IMR-90 (cell line): ENCODE results near the gene OR12D3. TPM values are rescaled to one million over a fixed set of nuclear protein-coding genes. Genes with fewer than 3 reads are reported as not detected.
A peak's percentile ranks its signal among the peaks of the same experiment; 100 is the strongest.

ENCODE experiments used
- ATAC-seq: fragments of 200-7000 bp; cut with Tn5 transposase; 2 replicates; pipeline ENCODE4 v1.9.1; 2020; ENCODE audit warnings: low read depth, mild to moderate bottlenecking, moderate library complexity
- BruUV-seq: library from RNA; stranded (reverse); fragments of 400-500 nt; replicated peaks from 2 replicates; lab custom pipeline; 2021; lab: Mats Ljungman, UMichigan
- CTCF ChIA-PET: fragments of 300-600 bp; formaldehyde crosslinking; extraction: SDS; loops from one replicate; lab custom pipeline; 2021; ENCODE audit warnings: antibody characterized with exemption; lab: Yijun Ruan, JAX
- POLR2A ChIA-PET: fragments of 300-600 bp; sonication (Branson Sonifier 250); formaldehyde crosslinking; loops from one replicate; lab custom pipeline; 2022; ENCODE audit warnings: antibody characterized with exemption; ENCODE audit not compliant: unreplicated experiment; lab: Charles Lee
- DNase-seq: peaks from one replicate; pipeline ENCODE4 v3.0.0; 2013
- H2AFZ ChIP-seq: replicated peaks from 2 replicates; pipeline ENCODE3; 2013; ENCODE audit warnings: low read length, mild to moderate bottlenecking; ENCODE audit not compliant: poor library complexity
- H2AK5ac ChIP-seq: 2 replicates; pipeline ENCODE4 v1.6.1; 2013; ENCODE audit warnings: low read depth, low read length, inconsistent platforms
- H2AK9ac ChIP-seq: replicated peaks from 2 replicates; pipeline ENCODE3; 2013; ENCODE audit warnings: mild to moderate bottlenecking, low read depth, low read length, moderate library complexity; ENCODE audit not compliant: poor library complexity
- H2BK120ac ChIP-seq: 2 replicates; pipeline ENCODE4 v1.6.1; 2013; ENCODE audit warnings: low read depth, low read length, inconsistent platforms
- H2BK15ac ChIP-seq: 3 replicates; pipeline ENCODE4 v1.6.1; 2013; ENCODE audit warnings: low read depth, low read length, inconsistent platforms
- H2BK20ac ChIP-seq: 2 replicates; pipeline ENCODE4 v1.6.1; 2013; ENCODE audit warnings: low read depth, mild to moderate bottlenecking, inconsistent platforms, low read length, moderate library complexity
- H2BK5ac ChIP-seq: 2 replicates; pipeline ENCODE4 v1.6.1; 2013; ENCODE audit warnings: mild to moderate bottlenecking, low read depth, low read length, inconsistent platforms; ENCODE audit not compliant: poor library complexity, severe bottlenecking
- H3K14ac ChIP-seq: replicated peaks from 2 replicates; pipeline ENCODE4 v1.6.1; 2013; ENCODE audit warnings: low read depth, low read length, inconsistent platforms
- H3K18ac ChIP-seq: 2 replicates; pipeline ENCODE4 v1.6.1; 2013; ENCODE audit warnings: low read depth, low read length, control low read depth
- H3K23ac ChIP-seq: 2 replicates; pipeline ENCODE4 v1.6.1; 2013; ENCODE audit warnings: low read depth, low read length, inconsistent platforms
- H3K27ac ChIP-seq: 2 replicates; pipeline ENCODE4 v1.5.1; 2013; ENCODE audit warnings: mild to moderate bottlenecking, control low read depth, low read length; ENCODE audit not compliant: insufficient read depth
- H3K27me3 ChIP-seq: 2 replicates; pipeline ENCODE4 v1.6.1; 2013; ENCODE audit warnings: low read length; ENCODE audit not compliant: control insufficient read depth, insufficient read depth
- H3K36me3 ChIP-seq: 2 replicates; pipeline ENCODE4 v1.6.1; 2013; ENCODE audit warnings: low read length, mixed read lengths; ENCODE audit not compliant: control insufficient read depth, insufficient read depth
- H3K4ac ChIP-seq: 2 replicates; pipeline ENCODE4 v1.6.1; 2013; ENCODE audit warnings: low read depth, low read length, inconsistent platforms
- H3K4me1 ChIP-seq: 2 replicates; pipeline ENCODE4 v1.6.1; 2013; ENCODE audit warnings: low read length, mixed read lengths; ENCODE audit not compliant: control insufficient read depth, insufficient read depth
- H3K4me2 ChIP-seq: 2 replicates; pipeline ENCODE4 v1.6.1; 2013; ENCODE audit warnings: low read depth, mild to moderate bottlenecking, control low read depth, low read length, moderate library complexity
- H3K4me3 ChIP-seq: 2 replicates; pipeline ENCODE4 v1.5.1; 2013; ENCODE audit warnings: low read depth, mild to moderate bottlenecking, control low read depth, low read length, moderate library complexity; ENCODE audit not compliant: insufficient read depth
- H3K56ac ChIP-seq: 2 replicates; pipeline ENCODE4 v1.6.1; 2013; ENCODE audit warnings: low read length, inconsistent platforms; ENCODE audit not compliant: insufficient read depth; ENCODE audit errors: extremely low read depth
- H3K79me1 ChIP-seq, 2 experiments: 2 replicates each; pipeline ENCODE4 v1.6.1; 2013; ENCODE audit warnings: low read length in 2 of 2, inconsistent platforms in 1 of 2, low read depth in 1 of 2
- H3K9ac ChIP-seq: 2 replicates; pipeline ENCODE4 v1.6.1; 2013; ENCODE audit warnings: low read depth, low read length, control low read depth
- H3K9me1 ChIP-seq: 2 replicates; pipeline ENCODE4 v1.6.1; 2013; ENCODE audit warnings: low read length, inconsistent platforms; ENCODE audit not compliant: insufficient read depth
- H3K9me3 ChIP-seq: 2 replicates; pipeline ENCODE4 v1.6.1; 2013; ENCODE audit warnings: low read length; ENCODE audit not compliant: control insufficient read depth, insufficient read depth
- H4K20me1 ChIP-seq: 2 replicates; pipeline ENCODE4 v1.6.1; 2013; ENCODE audit warnings: low read length, inconsistent platforms; ENCODE audit not compliant: insufficient read depth
- H4K5ac ChIP-seq: 2 replicates; pipeline ENCODE4 v1.6.1; 2013; ENCODE audit warnings: mild to moderate bottlenecking, low read depth, low read length, control low read depth
- H4K8ac ChIP-seq, 2 experiments: 2 replicates each; pipeline ENCODE4 v1.6.1; 2013; ENCODE audit warnings: low read depth in 2 of 2, low read length in 2 of 2, control low read depth in 1 of 2, inconsistent platforms in 1 of 2
- H4K91ac ChIP-seq: 2 replicates; pipeline ENCODE4 v1.6.1; 2013; ENCODE audit warnings: low read depth, low read length, inconsistent platforms; ENCODE audit not compliant: insufficient read depth
- MAFK ChIP-seq: IDR thresholded peaks from 2 replicates; pipeline ENCODE4 v1.6.1; 2012; ENCODE audit warnings: low read depth, low read length, improper control_type of control experiment
- RCOR1 ChIP-seq: IDR thresholded peaks from 2 replicates; pipeline ENCODE4 v1.6.1; 2012; ENCODE audit warnings: mild to moderate bottlenecking, low read length, improper control_type of control experiment; ENCODE audit not compliant: insufficient replicate concordance
- WGBS, 2 experiments: methylation state at CpG; one replicate each; pipeline versions ENCODE4 v1.1.5 to v1.1.7; 2013; ENCODE audit warnings: missing lambda C conversion rate in 2 of 2; ENCODE audit not compliant: insufficient read length in 1 of 2; ENCODE audit errors: extremely low coverage in 2 of 2; 5-methylcytosine and 5-hydroxymethylcytosine counted together
- dilution Hi-C: fragments of 300-500 bp; cut with HindIII; formaldehyde crosslinking; loops from one replicate; pipeline ENCODE4 v1.14.3; 2018; ENCODE audit warnings: low sequenced_read_pairs; ENCODE audit not compliant: unreplicated experiment
- in situ Hi-C: fragments of 300-500 bp; cut with MboI; formaldehyde crosslinking; loops from 3 replicates; pipeline ENCODE4 v1.14.3; 2019; ENCODE audit warnings: low sequenced_read_pairs, inconsistent platforms, mixed read lengths
- intact Hi-C: fragments of 100-400 bp; cut with micrococcal nuclease; formaldehyde crosslinking; loops from 2 replicates; pipeline ENCODE4 v1.10.0; 2022
- polyA plus RNA-seq, 3 experiments: library from polyadenylated mRNA; depleted of rRNA; stranded (reverse); fragments of >200 nt; gene quantifications; 2 replicates each; pipeline ENCODE4 v1.2.3, GENCODE V29; 2012; ENCODE audit warnings: low replicate concordance in 1 of 3
- total RNA-seq: library from RNA; depleted of rRNA; stranded (reverse); fragments of >200 nt; gene quantifications from 2 replicates; pipeline ENCODE4 v1.2.3, GENCODE V29; 2012

The OR12D3 gene
- total and polyA plus RNA-seq, 2 of the 4 experiments (the other 2 are of a cell fraction): not detected

GRCh38 chr6:29345380-29345779 lies 29.7 kb downstream of the OR12D3 start:
- Histone ChIP-seq H2AK5ac (no peak overlapping the region), H4K20me1 (no peaks in the 10 kb centered on the region), H2BK120ac (no peak overlapping the region), H3K4me1 (no peaks in the 10 kb centered on the region), H3K79me1 (no peaks in the 10 kb centered on the region), H3K9me3 (peaks cover 3% of the 10 kb centered on the region), H2BK5ac (no peak overlapping the region), H3K18ac (no peak overlapping the region), H3K27ac (no peak overlapping the region), H4K5ac (no peak overlapping the region), H3K4me3 (no peak overlapping the region), H3K56ac (no peak overlapping the region), H4K91ac (no peak overlapping the region), H3K14ac (no peak overlapping the region), H3K4me2 (no peak overlapping the region), H4K8ac (no peak overlapping the region), H3K23ac (no peak overlapping the region), H3K9me1 (no peaks in the 10 kb centered on the region), H3K9ac (no peak overlapping the region), H3K4ac (no peak overlapping the region), H2AK9ac (no peak overlapping the region), H2AFZ (no peak overlapping the region), H2BK20ac (no peak overlapping the region), H3K27me3 (no peaks in the 10 kb centered on the region), H3K36me3 (no peaks in the 10 kb centered on the region), H2BK15ac (no peak overlapping the region)
- no CpG with 5 or more reads among the region's 3 CpGs for WGBS, 2 experiments
- no TSS peak for BruUV-seq
- intact Hi-C loops (no loop called here), dilution Hi-C loops (no loop called here), in situ Hi-C loops (no loop called here)
- ChIA-PET CTCF (no interaction called here), POLR2A (no interaction called here)
- DNase-seq (no peak), ATAC-seq (no peak)
- peak; percentile 52 for TF ChIP-seq MAFK
- no peak for TF ChIP-seq RCOR1
